OCI-LY7 (cell line): ENCODE results near the gene ZIK1.

Experiments
- EZH2phosphoT487 ChIP-seq: fragments of 200-600 bp; sonication (generic); IDR thresholded peaks from 2 replicates; pipeline ENCODE4 v1.6.1; 2018; ENCODE audit warnings: low read depth, borderline replicate concordance, mild to moderate bottlenecking, mixed run types, antibody characterized with exemption, low read length, moderate library complexity, mixed read lengths
- TF ChIP-seq, protein P1 (sequence below): fragments of 200-600 bp; sonication (generic); conservative IDR thresholded peaks from 2 replicates; pipeline ENCODE4 v1.5.1; 2014; ENCODE audit warnings: mild to moderate bottlenecking, antibody characterized with exemption, low read length, moderate library complexity, mixed read lengths

DNA sequence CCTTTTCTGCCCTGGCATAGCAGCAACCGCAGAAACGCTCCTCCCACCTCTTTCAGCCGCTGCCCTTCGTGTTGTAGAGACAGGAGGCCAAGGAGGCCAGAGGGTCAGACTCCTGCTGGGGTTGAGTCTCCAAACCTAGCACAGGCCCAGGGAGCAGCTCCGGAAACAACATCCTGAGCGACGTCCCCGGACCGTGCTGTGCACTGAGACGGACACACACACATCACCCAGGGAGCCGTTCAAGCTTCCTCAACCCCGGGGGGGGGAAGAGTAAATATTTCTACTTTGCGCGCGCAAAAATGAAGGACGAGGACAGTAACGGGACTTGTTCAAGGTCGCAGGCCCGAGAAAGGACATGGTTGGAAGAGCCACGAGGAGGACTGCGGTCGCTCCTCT is 24.9 kb upstream of the ZIK1 start:
- TF ChIP-seq, protein P1, sequence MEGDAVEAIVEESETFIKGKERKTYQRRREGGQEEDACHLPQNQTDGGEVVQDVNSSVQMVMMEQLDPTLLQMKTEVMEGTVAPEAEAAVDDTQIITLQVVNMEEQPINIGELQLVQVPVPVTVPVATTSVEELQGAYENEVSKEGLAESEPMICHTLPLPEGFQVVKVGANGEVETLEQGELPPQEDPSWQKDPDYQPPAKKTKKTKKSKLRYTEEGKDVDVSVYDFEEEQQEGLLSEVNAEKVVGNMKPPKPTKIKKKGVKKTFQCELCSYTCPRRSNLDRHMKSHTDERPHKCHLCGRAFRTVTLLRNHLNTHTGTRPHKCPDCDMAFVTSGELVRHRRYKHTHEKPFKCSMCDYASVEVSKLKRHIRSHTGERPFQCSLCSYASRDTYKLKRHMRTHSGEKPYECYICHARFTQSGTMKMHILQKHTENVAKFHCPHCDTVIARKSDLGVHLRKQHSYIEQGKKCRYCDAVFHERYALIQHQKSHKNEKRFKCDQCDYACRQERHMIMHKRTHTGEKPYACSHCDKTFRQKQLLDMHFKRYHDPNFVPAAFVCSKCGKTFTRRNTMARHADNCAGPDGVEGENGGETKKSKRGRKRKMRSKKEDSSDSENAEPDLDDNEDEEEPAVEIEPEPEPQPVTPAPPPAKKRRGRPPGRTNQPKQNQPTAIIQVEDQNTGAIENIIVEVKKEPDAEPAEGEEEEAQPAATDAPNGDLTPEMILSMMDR = no peak
- TF ChIP-seq EZH2phosphoT487 = no peak
